Right lobe of liver (tissue), 6 donors: ENCODE data around the gene LIPG. TPM values are rescaled to one million over a fixed set of nuclear protein-coding genes. Genes with fewer than 3 reads are reported as not detected.

Experiments
- ATAC-seq, 4 donors: fragments of 200-7000 bp; cut with Tn5 transposase; one replicate each; pipeline ENCODE4 v1.9.1; 2020; ENCODE audit warnings: mild to moderate bottlenecking in 4 of 4, moderate library complexity in 4 of 4
- DNase-seq, 3 donors: peaks; one replicate each; pipeline ENCODE4 v3.0.0-alpha.2; 2020
- H3K27ac ChIP-seq, 3 donors: fragments of 200-600 bp; one replicate each; pipeline ENCODE4 v1.8.0; 2022
- H3K27me3 ChIP-seq, 2 donors: fragments of 200-600 bp; one replicate each; pipeline ENCODE4 v1.8.0; 2022
- H3K36me3 ChIP-seq, 4 donors: fragments of 200-600 bp; sonication (generic) in 1 of 4; one replicate each; pipeline versions ENCODE4 v1.5.1 to v1.8.0; 2017 to 2022; ENCODE audit warnings: control low read depth in 1 of 4
- H3K4me1 ChIP-seq, 4 donors: fragments of 200-600 bp; sonication (generic) in 1 of 4; one replicate each; pipeline versions ENCODE4 v1.5.1 to v1.8.0; 2017 to 2022; ENCODE audit warnings: control low read depth in 1 of 4
- H3K4me3 ChIP-seq, 3 donors: fragments of 200-600 bp; one replicate each; pipeline ENCODE4 v1.8.0; 2022
- H3K9me3 ChIP-seq, 4 donors: fragments of 200-600 bp; sonication (generic) in 1 of 4; one replicate each; pipeline versions ENCODE4 v1.5.1 to v1.8.0; 2017 to 2022; ENCODE audit warnings: control low read depth in 1 of 4
- POLR2A ChIP-seq: fragments of 450-650 bp; IDR thresholded peaks from one replicate; pipeline ENCODE4 v1.6.1; 2017; ENCODE audit warnings: antibody characterized with exemption, mild to moderate bottlenecking
- WGBS: methylation state at CpG from one replicate; pipeline ENCODE4 v1.1.6; 2018; ENCODE audit warnings: low coverage, low lambda C conversion rate; ENCODE audit not compliant: insufficient coverage; ENCODE audit errors: missing lambda C conversion rate; 5-methylcytosine and 5-hydroxymethylcytosine counted together
- intact Hi-C, 2 donors: fragments of 100-400 bp; cut with DNase I; formaldehyde crosslinking; loops; one replicate each; pipeline versions ENCODE4 v1.11.2 to v1.14.1; 2022
- total RNA-seq, 6 experiments: library from RNA; depleted of rRNA in 2 of 6; stranded (reverse); fragments of >200 nt in 2 of 6; fragmentation: NEBNext Ultra II Directional in 3 of 6; extraction: Animal tissue kit (Norgen Biotek cat#: 25700) in 3 of 6; gene quantifications; one replicate each; pipeline versions ENCODE4 v1.1.0 to v1.2.4, GENCODE V29; 2016 to 2023
- TF ChIP-seq, protein P1 (sequence below), 4 donors: fragments of 200-600 bp in 3 of 4; fragments of 450-650 bp in 1 of 4; IDR thresholded peaks; one replicate each; pipeline versions ENCODE4 v1.5.1 to v1.8.0; 2016 to 2022; ENCODE audit warnings: antibody characterized with exemption in 4 of 4, mild to moderate bottlenecking in 2 of 4
- donor health status: DM: no; HTN: yes; CAD: no.
- donor health status: DM: no; HTN: no; CAD: no.
- donor health status: DM: no; HTN: no; CAD: no.
- donor health status: DM: no; HTN: yes; CAD: no.
- donor health status: DM: no; HTN: yes; CAD: no.

Gene LIPG
- total RNA-seq, 6 experiments from 2014 or later, result 35.0 to 120 (median 59.1) TPM

DNA sequence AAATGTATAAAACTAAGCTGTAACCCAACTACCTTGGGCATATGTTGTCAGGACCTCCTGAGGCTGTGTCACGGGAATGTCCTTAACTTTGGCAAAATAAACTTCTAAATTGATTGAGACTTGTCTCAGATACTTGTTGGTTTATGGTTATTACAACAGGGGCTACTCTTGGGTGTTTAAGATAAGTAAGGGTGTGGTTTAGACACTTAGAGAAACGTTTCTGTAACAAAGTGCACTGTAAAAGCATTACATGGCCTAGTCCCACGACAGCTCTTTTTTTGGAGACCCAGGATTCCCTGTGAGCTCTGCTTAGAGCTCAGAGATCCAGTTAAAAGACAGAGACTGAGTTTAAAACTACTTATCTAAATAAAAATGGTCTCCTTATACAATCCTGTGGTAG lies 32.3 kb upstream of the LIPG start:
- Histone ChIP-seq H3K27me3 (no peaks in the 10 kb centered on the region), H3K4me1 (no peaks in the 10 kb centered on the region), H3K27ac (no peak overlapping the region), H3K9me3 (no peaks in the 10 kb centered on the region), H3K36me3 (no peaks in the 10 kb centered on the region), H3K4me3 (no peak overlapping the region)
- TF ChIP-seq, protein P1, sequence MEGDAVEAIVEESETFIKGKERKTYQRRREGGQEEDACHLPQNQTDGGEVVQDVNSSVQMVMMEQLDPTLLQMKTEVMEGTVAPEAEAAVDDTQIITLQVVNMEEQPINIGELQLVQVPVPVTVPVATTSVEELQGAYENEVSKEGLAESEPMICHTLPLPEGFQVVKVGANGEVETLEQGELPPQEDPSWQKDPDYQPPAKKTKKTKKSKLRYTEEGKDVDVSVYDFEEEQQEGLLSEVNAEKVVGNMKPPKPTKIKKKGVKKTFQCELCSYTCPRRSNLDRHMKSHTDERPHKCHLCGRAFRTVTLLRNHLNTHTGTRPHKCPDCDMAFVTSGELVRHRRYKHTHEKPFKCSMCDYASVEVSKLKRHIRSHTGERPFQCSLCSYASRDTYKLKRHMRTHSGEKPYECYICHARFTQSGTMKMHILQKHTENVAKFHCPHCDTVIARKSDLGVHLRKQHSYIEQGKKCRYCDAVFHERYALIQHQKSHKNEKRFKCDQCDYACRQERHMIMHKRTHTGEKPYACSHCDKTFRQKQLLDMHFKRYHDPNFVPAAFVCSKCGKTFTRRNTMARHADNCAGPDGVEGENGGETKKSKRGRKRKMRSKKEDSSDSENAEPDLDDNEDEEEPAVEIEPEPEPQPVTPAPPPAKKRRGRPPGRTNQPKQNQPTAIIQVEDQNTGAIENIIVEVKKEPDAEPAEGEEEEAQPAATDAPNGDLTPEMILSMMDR (IDR thresholded peaks at IDR 0.05), result no peak
- no peak for TF ChIP-seq POLR2A
- DNase-seq (no peak), ATAC-seq (no peak)
- WGBS, result 73% methylated on average over 3 of the region's 3 CpGs
- intact Hi-C loops, result no loop called here

DNA sequence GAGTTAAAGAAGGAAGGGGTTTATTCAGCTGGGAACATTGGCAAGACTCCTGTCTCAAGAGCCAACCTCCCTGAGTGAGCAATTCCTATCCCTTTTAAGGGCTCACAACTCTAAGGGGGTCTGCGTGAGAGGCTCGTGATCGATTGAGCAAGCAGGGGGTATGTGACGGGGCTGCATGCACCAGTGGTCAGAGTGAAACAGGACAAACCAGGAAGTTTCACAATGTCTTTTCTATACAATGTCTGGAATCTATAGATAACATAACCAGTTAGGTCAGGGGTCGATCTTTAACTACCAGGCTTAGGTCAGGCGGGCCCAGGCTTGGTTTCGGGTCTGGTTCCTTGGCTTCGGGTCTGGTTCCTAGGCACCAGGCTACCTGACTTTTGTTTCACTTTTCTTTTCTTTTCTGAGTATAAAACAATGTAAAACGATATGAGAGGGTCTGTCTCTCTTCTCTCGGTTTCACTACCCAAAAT lies 30.1 kb upstream of the LIPG start:
- no peaks in the 10 kb centered on the region for H3K9me3 ChIP-seq
- peak in 3 of 4 donors; percentile 26 to 65 (median 48) for ATAC-seq
- no peaks in the 10 kb centered on the region for H3K27me3 ChIP-seq
- H3K4me1 ChIP-seq, result no peaks in the 10 kb centered on the region
- H3K4me3 ChIP-seq, result peak overlapping the region in 2 of 3 donors; percentile 16 to 44
- no peak for TF ChIP-seq POLR2A
- TF ChIP-seq, protein P1 (IDR thresholded peaks at IDR 0.05), result no peak
- no peak for DNase-seq
- H3K27ac ChIP-seq, result no peak overlapping the region
- H3K36me3 ChIP-seq, result no peaks in the 10 kb centered on the region
- intact Hi-C loops, result no loop called here
- 24% methylated on average over 10 of the region's 10 CpGs for WGBS

DNA sequence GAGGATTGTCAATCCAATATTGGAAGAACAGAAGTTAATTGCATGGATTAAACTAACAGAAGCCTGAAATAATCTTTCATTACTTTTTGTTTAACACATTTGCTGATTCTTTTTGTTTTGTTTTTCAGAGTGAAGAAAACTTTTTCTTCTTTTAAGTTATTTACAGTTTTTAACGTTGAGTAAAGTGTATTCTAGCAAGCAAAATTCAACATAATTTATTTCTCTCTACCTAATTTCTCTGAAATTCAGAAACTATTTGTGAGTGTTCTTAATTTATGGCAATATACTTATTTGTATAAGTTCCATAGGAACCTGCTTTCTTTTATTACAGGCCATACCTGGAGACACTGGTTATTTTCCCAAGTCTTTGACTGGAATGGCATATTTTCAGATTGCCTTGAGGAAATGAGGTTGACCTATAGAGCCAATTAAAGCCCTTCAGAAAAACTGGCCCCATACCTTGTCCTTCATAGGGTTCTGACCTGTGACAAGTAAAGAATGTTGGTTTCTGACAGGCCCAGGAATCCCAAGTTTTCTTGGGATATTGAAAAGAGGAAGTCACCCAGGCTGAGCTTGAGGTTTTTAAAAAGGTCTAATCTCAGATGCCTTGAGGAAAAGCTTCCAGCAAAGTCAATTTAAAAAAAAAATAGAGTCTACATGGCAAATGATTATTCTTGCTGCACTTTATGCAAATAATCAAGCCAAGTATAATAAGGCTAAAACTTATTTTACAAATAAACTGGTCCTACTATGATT lies 26.8 kb upstream of the LIPG start:
- H3K9me3 ChIP-seq, result no peaks in the 10 kb centered on the region
- TF ChIP-seq, protein P1 (IDR thresholded peaks at IDR 0.05), result no peak
- TF ChIP-seq POLR2A, result no peak
- ATAC-seq (no peak), DNase-seq (no peak)
- no peaks in the 10 kb centered on the region for H3K27me3 ChIP-seq
- H3K4me1 ChIP-seq, result no peaks in the 10 kb centered on the region
- H3K4me3 ChIP-seq, result no peak overlapping the region
- H3K27ac ChIP-seq, result no peak overlapping the region
- whole genome bisulfite sequencing, result 50% methylated on average over 1 of the region's 1 CpG
- intact Hi-C loops, result no loop called here
- no peaks in the 10 kb centered on the region for H3K36me3 ChIP-seq

DNA sequence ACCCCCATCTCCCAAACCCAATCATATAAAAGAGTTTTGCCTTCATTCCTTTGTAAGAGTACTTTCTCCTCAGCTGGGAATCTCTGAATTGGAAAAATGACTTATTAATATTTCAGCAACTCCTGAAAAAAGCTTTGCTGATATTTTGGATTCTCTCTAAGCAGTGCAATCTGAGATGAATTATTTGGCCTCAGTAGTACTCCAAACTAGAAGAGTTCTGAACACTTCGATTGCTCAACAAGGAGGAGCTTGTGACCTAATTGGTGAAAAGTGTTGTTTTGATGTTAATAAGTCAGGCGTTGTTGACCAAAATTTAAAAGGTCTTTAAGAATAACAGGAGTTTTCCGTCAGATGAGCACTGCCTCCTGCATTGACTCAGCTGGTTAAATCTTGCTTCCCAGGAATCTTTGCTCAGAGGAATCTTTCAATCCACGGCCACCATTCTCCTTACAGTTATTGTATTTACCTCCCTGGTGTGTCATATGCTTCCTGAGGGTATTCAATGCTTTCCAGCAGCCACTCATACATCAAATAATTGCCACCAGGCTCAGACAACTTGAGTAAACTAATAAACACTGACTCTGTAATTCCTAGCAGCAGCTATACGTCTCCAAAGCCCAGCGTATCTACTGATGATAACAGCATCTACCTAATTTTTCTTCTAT lies 24.5 kb upstream of the LIPG start:
- ATAC-seq, result no peak

More for the DNA sequence above, 24.5 kb upstream of the LIPG start:
- Histone ChIP-seq H3K27ac (no peak overlapping the region), H3K4me1 (no peaks in the 10 kb centered on the region), H3K36me3 (no peaks in the 10 kb centered on the region), H3K9me3 (no peaks in the 10 kb centered on the region), H3K27me3 (no peaks in the 10 kb centered on the region), H3K4me3 (no peak overlapping the region)
- WGBS, result 82% methylated on average over 6 of the region's 6 CpGs
- intact Hi-C loops, result no loop called here
- DNase-seq, result no peak
- no peak for TF ChIP-seq POLR2A
- TF ChIP-seq, protein P1 (IDR thresholded peaks at IDR 0.05), result no peak
